HG03457 (cell line): ENCODE results near the gene TM4SF5.

Experiments used
- ATAC-seq: cut with Tn5 transposase; IDR thresholded peaks from one replicate; pipeline ENCODE4 v1.9.1; 2021; ENCODE audit warnings: moderate number of reproducible peaks; ENCODE audit not compliant: unreplicated experiment

TM4SF5 gene

GRCh38 chr17:4744999-4745969 is 26.4 kb upstream of the TM4SF5 start:
- no peak for ATAC-seq

GRCh38 chr17:4747847-4748246 is 23.8 kb upstream of the TM4SF5 start:
- no peak for ATAC-seq

GRCh38 chr17:4748686-4749085 is 23.0 kb upstream of the TM4SF5 start:
- no peak for ATAC-seq

- no peak for ATAC-seq
Observed at GRCh38 chr17:4750606-4751005, 21.1 kb upstream of the TM4SF5 start.

- ATAC-seq = no peak
Observed at GRCh38 chr17:4751932-4752331, 19.8 kb upstream of the TM4SF5 start.

DNA sequence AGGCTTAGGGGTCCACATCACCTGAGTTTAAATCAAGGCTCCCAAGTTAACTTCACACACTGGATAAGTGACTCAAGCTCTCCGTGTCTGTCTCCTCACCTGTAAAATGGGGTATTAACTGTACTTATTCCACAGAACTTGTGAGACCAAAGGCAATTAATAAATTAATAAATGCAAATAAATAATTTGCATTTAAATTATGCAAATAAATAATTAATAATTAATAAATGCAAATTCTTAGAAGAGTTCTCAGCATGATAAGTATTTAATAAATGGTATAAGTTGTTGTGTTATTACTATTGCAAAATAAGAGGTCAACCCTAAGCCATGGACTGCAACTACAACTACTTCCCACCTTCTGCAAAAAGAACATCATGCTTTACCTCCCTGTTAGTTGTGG is 18.3 kb upstream of the TM4SF5 start:
- no peak for ATAC-seq

DNA sequence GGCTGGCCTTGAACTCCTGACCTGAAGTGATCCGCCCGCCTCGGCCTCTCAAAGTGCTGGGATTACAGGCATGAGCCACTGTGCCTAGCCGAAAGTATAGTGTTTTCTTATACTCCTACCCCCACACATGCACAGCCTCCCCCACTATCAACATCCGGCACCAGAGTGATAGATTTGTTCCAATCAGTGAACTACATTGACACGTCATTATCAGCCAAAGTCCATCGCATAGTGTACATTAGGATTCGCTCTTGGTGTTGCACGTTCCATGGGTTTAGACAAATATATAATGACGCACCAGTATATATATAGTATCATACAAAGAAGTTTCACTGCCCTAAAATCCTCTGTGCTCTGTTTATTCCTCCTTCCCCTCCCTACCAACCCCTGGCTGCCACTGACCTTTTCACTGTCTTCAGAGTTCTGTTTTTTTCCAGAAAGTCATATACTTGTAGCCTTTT is 11.9 kb upstream of the TM4SF5 start:
- ATAC-seq = no peak

DNA sequence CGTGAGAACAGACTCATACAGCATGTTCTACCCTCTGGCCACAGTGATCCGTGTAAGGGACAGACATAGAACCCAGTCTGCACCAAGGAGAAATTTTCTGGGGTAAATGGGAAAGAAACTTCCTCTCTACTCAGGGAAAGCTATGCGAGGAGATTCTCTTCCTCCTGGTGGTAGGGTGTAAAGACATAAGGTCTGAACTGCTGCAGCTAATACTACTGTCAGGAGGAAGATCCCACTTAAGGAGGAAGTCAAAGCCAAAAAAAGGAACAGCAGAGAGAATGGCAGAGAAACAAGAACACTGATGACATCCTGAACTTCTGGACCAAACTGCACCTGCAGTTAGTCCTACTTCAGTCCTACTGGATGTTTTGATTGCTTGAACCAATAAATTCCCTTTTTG is 7.1 kb upstream of the TM4SF5 start:
- no peak for ATAC-seq

DNA sequence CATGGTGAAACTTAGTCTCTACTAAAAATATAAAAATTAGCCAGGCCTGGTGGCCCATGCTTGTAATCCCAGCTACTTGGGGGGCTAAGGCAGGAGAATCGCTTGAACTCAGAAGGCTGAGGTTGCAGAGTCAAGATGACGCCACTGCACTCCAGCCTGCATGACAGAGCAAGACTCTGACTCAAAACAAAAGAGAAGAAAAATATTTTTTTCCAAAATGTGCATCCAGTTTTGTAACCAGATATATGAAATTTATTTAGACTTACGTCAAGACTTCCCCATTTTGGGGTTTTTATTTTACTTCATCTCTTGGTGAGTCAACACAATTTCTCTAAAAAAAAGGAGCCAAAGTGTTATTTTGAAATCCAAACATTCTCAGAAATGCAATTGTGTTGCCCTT is 5.5 kb upstream of the TM4SF5 start:
- no peak for ATAC-seq

DNA sequence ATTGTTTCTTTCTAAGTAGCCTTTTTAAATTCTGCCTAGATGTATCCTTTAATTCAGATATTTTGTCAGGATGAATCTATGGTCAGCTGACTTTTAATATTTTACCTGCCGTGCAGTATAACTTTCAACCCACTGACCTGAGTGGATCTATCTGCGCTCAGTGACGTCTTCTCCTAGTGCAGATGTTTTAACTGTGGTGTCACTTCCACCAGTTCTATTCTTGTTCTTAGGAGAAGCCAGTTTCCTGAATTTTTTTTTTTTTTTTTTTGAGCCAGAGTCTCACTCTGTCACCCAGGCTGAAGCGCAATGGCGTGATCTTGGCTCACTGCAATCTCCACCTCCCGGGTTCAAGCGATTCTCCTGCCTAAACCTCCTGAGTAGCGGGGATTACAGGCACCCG is 5.0 kb upstream of the TM4SF5 start:
- ATAC-seq = no peak

DNA sequence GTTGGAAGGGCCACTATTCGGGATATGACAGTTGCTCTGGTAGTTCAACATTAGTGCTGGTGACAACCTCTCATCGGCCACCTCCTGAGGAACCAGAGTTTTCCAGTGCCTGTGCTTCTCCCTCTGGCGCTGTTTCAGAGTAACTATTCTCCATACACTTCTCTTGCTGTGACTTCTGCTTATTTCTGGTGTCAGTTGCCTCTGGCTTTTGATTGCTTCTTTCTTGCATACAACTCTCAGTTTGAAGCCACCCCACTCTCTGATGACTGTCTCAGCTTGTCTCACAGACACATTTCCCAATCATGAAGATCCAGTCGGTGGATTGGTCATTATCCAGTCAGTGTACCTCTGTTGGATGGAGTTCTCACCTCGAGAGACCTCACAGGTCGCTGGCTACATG is 3.4 kb upstream of the TM4SF5 start:
- ATAC-seq = no peak

DNA sequence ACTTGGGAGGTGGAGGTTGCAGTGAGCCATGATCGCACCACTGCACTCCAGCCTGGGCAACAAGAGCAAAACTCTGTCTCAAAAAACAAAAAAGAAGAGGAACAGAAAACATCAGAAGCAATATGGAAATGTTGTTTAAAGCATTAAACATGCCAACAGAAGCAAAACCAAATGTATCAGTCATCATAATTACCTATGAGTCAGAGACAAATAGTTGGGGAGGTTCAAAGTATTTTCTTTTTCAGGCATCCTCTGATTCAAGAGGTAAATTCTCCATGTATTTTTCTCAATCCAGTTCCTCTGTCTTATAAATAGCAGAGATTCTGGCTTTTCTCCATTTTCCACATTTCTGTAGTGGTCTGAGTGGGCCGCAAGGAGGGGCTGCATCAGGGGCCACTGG is 2.1 kb upstream of the TM4SF5 start:
- no peak for ATAC-seq

DNA sequence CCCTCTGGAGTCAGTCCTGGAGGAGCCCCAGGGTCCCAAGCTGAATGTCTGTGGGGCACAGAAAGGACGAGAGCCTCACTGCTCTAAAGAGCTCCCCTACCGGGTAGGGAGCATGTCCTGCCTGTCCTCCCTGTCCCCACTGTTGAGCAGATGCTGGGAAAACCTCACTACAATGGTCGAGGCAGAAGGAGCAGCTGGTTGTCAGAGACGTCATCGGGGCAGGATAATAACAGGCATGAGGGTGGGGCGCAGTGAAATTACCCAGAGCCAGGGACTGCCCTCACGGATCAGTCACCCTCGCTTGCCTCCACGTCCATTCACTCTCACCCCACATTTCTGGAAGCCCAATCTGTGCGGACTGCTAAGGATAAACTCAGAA is 538 bp downstream of the TM4SF5 start:
- no peak for ATAC-seq

DNA sequence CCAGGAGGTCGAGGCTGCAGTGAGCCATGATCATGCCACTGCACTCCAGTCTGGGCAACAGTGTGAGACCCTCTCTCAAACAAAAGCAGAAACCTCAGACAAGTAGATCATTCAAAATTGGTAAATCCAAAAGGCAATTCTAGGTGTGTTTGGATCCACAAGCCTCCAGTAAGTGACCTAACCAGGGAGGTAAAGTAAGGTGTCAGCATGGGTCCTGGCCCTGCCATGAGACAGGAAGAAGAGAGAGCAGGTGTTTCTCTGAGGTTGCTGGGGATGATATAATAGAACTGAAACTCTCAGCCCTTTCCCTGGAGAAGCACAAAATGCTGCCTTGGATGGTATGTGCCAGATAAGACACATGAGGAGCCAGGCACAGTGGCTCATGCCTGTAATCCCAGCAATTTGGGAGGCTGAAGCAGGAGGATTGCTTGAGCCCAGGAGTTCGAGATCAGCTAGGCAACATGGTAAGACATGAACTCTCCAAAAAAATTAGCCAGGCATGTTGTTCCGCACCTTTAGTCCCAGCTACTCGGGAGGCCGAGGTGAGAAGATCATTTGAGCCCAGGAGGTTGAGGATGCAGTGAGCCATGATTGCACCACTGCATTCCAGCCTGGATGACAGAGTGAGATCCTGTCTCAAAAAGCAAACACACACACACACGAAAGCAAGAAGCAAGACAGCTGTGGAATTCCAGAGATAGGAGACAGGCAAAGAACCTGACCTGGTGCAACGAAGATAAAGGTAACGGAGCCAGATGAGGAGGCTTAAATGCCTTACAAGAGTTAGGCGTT is 6.5 kb downstream of the TM4SF5 start:
- no peak for ATAC-seq

DNA sequence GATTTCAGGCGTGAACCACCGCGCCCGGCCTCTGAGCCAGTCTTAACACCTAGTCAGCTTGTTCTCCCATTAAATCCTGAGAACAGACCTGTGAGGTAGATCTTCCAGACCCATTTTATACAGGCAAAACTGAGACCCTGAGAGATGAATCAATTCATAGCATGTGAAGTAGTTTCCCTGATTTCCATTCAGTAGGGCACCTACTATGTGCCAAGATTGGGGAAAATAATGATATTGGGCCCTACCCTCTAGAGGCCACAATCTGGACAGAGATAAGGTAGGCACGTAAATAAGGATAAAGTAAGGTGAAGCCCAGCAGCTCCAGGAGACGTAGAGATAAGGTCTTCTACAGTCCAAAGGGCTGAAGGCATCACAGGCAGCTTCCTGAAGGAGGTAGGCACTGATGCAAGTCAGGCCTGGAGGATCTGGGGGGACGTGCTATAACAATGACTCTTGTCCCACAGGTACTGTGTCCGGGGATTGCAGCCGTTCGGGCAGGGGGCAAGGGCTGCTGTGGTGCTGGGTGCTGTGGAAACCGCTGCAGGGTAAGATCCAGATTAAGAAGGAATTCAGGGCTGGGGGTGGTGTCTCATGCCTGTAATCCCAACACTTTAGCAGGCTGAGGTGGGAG is 8.8 kb downstream of the TM4SF5 start:
- no peak for ATAC-seq

DNA sequence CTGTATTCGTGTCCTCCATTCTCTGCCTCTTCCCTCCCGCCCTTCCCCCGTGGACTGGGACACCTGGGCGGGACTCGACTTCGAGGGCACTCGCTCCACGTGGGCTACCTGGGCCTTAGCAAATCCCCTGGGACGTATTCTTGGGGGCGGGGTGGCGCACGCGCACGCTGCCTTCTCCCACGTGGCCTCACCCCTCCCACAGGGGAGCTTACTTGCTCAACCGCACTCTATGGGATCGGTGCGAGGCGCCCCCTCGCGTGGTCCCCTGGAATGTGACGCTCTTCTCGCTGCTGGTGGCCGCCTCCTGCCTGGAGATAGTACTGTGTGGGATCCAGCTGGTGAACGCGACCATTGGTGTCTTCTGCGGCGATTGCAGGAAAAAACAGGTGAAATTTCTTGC is 11.0 kb downstream of the TM4SF5 start:
- no peak for ATAC-seq

- no peak for ATAC-seq
Observed at GRCh38 chr17:4785311-4786105, 13.8 kb downstream of the TM4SF5 start.

DNA sequence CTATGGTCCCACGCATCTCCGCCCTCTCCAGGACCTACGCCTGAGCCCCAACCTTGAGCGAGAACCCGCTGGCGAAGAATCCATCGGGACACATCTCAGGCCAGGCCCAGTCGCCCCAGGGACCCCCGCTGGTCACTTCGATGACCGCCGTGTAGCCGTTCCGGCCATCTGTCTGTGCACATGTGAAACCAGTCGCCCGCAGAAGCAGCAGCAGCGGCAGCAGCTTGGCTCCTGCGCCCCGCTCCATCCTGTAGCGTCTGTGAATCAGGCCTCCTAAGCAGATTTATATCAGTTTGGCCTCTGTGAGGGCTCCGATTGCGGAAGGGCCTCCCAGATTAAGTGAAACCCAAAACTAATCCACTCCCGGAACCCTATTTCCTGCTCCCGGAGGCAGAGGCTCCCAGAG is 14.4 kb downstream of the TM4SF5 start, which contains the start of gene VMO1:
Gene VMO1, minus strand, starts transcription at position 259 of the 406 bp plus-strand sequence. Its CDS starts 12 bp downstream, at position 247.
- ATAC-seq = no peak

- ATAC-seq = no peak
Observed at GRCh38 chr17:4786516-4786915, 14.8 kb downstream of the TM4SF5 start.

DNA sequence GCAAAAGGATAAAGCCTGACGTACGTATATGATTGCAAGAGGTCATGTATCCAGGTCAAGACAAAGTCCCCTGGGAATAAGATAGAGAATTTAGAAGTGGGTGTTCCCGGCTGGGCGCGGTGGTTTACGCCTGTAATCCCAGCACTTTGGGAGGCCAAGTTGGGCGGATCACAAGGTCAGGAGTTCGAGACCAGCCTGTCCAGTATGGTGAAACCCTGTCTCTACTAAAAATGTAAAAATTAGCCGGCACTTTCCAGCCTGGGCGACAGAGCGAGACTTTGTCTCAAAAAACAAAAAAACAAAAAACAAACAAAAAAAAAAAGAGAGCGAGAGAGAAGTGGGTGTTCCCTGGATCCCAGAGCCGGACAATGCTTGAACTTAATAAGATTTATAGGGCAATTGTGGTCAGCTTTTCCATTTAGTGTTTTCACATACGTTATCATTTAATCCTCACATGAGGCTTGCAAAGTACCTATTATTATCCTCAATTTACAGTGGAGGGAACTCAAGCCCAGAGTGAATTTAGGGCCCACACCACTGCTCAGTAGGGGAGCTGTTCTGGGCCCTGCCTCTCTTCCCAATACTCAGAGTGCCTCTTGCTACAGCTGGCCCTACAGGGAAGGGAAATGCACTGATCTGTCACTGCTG is 16.6 kb downstream of the TM4SF5 start:
- ATAC-seq = no peak
